Neutrophil (primary cell): ENCODE results near the gene DCC.

Source experiments
- H3K27ac ChIP-seq: fragments of 200-600 bp; sonication (generic); 2 replicates; pipeline ENCODE4 v1.5.1; 2016; ENCODE audit warnings: mild to moderate bottlenecking, moderate library complexity
- H3K27me3 ChIP-seq: fragments of 200-600 bp; sonication (generic); 2 replicates; pipeline ENCODE4 v1.6.0; 2016; ENCODE audit warnings: mild to moderate bottlenecking
- H3K36me3 ChIP-seq: fragments of 200-600 bp; sonication (generic); 2 replicates; pipeline ENCODE4 v1.5.1; 2017
- H3K4me1 ChIP-seq, 2 experiments: fragments of 200-600 bp in 1 of 2; sonication (generic) in 1 of 2; 1 replicate in 1 of 2; 2 replicates in 1 of 2; pipeline versions ENCODE4 v1.5.1 to v1.6.1; 2013 to 2016; ENCODE audit warnings: low read depth in 1 of 2, low read length in 1 of 2, mild to moderate bottlenecking in 1 of 2, moderate library complexity in 1 of 2; ENCODE audit not compliant: control insufficient read depth in 1 of 2, insufficient read depth in 1 of 2
- H3K4me3 ChIP-seq, 2 experiments: fragments of 200-600 bp in 1 of 2; sonication (generic) in 1 of 2; 1 replicate in 1 of 2; 2 replicates in 1 of 2; pipeline ENCODE4 v1.5.1; 2013 to 2016; ENCODE audit warnings: low read depth in 1 of 2, low read length in 1 of 2, mild to moderate bottlenecking in 1 of 2, moderate library complexity in 1 of 2
- H3K9me3 ChIP-seq: fragments of 200-600 bp; sonication (generic); 2 replicates; pipeline ENCODE4 v1.5.1; 2016
- TF ChIP-seq, protein P1 (sequence below): fragments of 200-600 bp; sonication (generic); IDR thresholded peaks from 2 replicates; pipeline ENCODE4 v1.5.1; 2016; ENCODE audit warnings: antibody characterized with exemption

The DCC gene

DNA sequence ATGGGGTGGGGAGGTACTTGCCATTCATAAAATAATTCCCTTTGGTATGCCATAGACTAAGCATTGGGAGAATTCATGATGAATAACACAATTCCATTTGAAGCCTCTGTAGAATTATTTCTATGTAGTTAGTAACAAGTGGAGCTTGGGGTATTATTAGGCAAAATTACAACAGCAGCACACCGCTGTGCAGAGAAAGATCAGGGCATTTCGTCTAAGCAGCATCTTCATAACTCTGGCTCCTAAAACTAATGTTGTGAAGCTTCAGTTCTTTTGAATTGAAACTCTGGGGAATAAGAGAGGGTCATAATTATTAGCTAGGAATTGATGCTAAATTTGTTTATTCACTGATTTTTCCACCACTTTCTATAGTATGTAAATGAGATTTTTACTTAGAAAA lies 630.7 kb downstream of the DCC start:
- Histone ChIP-seq H3K4me1 (no peaks in the 10 kb centered on the region), H3K27me3 (no peaks in the 10 kb centered on the region), H3K4me3 (no peak overlapping the region), H3K36me3 (no peaks in the 10 kb centered on the region), H3K27ac (no peak overlapping the region), H3K9me3 (no peaks in the 10 kb centered on the region)
- TF ChIP-seq, protein P1, sequence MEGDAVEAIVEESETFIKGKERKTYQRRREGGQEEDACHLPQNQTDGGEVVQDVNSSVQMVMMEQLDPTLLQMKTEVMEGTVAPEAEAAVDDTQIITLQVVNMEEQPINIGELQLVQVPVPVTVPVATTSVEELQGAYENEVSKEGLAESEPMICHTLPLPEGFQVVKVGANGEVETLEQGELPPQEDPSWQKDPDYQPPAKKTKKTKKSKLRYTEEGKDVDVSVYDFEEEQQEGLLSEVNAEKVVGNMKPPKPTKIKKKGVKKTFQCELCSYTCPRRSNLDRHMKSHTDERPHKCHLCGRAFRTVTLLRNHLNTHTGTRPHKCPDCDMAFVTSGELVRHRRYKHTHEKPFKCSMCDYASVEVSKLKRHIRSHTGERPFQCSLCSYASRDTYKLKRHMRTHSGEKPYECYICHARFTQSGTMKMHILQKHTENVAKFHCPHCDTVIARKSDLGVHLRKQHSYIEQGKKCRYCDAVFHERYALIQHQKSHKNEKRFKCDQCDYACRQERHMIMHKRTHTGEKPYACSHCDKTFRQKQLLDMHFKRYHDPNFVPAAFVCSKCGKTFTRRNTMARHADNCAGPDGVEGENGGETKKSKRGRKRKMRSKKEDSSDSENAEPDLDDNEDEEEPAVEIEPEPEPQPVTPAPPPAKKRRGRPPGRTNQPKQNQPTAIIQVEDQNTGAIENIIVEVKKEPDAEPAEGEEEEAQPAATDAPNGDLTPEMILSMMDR = no peak

DNA sequence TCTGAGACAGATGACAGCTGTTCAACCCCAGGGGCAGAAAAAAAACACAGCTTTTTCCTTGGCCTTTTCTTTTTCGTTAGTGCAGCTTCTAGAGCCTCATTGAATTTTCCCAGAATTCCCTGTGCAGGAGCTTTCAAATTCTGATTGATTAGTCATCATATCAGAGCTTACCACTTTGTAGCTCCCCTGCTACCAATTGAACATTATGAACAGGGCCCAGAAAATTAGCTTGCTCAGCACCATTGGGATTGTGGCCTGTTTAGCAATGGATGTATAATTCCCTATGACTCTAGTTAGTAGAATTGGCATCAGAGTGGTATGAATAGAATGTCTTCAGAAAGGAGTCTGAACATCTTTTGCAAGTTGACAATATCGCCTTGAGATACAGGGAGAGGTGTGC lies 631.1 kb downstream of the DCC start:
- TF ChIP-seq, protein P1 = no peak

DNA sequence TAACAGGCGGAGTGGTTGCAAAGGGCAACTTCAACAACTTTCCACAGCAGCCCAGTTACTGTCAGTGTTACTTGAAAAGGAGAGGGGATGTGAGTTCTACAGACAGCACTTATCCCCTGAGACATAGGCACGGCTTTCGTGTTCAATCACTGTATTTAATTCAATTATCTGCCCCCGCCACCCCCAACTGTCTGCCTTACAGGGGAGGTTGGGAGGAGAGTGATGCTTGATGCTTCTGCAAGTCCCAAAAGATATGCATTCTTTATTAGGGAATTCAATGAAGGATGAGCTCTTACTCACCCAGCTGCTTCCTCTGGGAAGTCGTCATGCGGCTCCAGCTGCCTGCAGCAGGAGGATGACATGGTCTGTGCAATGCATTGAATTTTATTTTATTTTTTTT lies 639.9 kb downstream of the DCC start:
- TF ChIP-seq, protein P1 = no peak

More for the DNA sequence above, 631.1 kb downstream of the DCC start:
- Histone ChIP-seq H3K4me1 (no peaks in the 10 kb centered on the region), H3K9me3 (no peaks in the 10 kb centered on the region), H3K4me3 (no peak overlapping the region), H3K36me3 (no peaks in the 10 kb centered on the region), H3K27me3 (no peaks in the 10 kb centered on the region), H3K27ac (no peak overlapping the region)

DNA sequence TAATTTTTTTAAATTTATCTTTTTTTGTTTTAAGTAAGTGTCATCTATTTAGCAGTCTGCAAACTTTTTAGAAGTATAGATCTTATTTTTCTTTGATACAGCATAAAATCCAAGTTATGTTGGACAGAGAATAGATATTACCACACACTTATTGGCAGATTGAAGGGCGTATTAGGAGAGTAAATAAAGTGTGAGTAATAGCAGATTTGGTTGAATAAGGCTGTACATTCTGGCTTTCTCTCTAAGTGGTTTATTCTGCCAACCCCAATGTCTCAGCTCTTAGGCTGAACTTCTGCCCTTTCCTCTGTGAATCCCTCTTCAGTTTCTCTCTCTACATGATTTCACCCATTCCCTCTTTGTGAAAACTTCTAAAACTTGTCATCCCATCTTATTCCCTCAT lies 651.2 kb downstream of the DCC start:
- no peaks in the 10 kb centered on the region for H3K36me3 ChIP-seq
- no peaks in the 10 kb centered on the region for H3K27me3 ChIP-seq
- no peaks in the 10 kb centered on the region for H3K9me3 ChIP-seq
- no peak overlapping the region for H3K4me3 ChIP-seq
- TF ChIP-seq, protein P1 = no peak
- no peaks in the 10 kb centered on the region for H3K4me1 ChIP-seq
- H3K27ac ChIP-seq = no peak overlapping the region

More for the DNA sequence above, 639.9 kb downstream of the DCC start:
- Histone ChIP-seq H3K27ac (no peak overlapping the region), H3K9me3 (no peaks in the 10 kb centered on the region), H3K27me3 (no peaks in the 10 kb centered on the region), H3K4me3 (no peak overlapping the region), H3K36me3 (no peaks in the 10 kb centered on the region), H3K4me1 (no peaks in the 10 kb centered on the region)

DNA sequence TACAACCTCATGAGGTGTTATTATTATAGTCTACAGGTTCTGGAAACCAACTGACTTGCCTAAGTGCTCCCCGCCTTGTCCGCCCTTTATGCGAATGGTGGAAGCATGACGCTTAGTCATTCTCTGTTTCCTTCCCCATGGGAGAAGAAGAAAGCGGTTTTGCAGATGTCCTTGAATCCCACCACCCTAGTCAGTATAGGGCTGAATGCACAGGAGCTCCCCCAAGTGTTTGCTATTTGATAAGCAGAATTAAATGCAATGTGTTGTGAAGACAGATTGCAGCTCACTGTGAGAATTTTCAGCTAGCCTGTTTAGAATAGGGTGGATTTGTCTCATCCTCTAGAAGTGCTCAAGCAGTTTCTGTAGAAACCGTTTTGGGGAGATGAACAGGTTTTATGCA lies 652.0 kb downstream of the DCC start:
- H3K27me3 ChIP-seq = no peaks in the 10 kb centered on the region
- H3K4me1 ChIP-seq = no peaks in the 10 kb centered on the region
- H3K4me3 ChIP-seq = no peak overlapping the region
- TF ChIP-seq, protein P1 = no peak
- no peaks in the 10 kb centered on the region for H3K36me3 ChIP-seq
- no peak overlapping the region for H3K27ac ChIP-seq
- no peaks in the 10 kb centered on the region for H3K9me3 ChIP-seq

DNA sequence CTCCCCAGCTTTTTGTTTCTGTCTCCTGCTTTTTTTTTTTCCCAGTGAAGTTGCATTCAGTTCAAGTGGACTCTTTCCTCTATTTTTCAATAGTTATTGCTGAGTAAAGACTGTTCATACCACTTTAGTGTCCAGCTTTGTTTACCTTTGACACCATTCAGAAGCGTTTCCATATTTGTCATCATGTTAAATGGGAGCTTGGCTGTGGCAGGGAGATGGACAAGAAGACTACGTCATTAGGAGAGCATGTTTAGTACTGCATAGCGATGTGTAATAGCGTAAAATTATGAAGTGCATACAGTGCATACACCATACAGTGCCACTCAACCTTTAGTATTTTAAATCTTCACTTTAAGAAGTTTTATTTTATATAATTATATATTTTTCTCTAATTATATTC lies 655.9 kb downstream of the DCC start:
- no peak overlapping the region for H3K4me3 ChIP-seq
- no peaks in the 10 kb centered on the region for H3K36me3 ChIP-seq
- TF ChIP-seq, protein P1 = no peak
- no peak overlapping the region for H3K27ac ChIP-seq
- H3K4me1 ChIP-seq = no peaks in the 10 kb centered on the region
- H3K9me3 ChIP-seq = no peaks in the 10 kb centered on the region
- H3K27me3 ChIP-seq = no peaks in the 10 kb centered on the region
